B cell (primary cell): ENCODE results near the gene SMARCA4.

Source experiments
- CTCF ChIP-seq: fragments of 200-600 bp; IDR thresholded peaks from one replicate; pipeline ENCODE4 v1.8.0; 2022; ENCODE audit warnings: antibody characterized with exemption, mild to moderate bottlenecking
- EZH2 ChIP-seq: IDR thresholded peaks from 2 replicates; pipeline ENCODE4 v1.6.1; 2012; ENCODE audit warnings: borderline replicate concordance, low read depth, mild to moderate bottlenecking, moderate library complexity, low read length; ENCODE audit not compliant: insufficient read depth, poor library complexity, severe bottlenecking

GRCh38 chr19:11045536-11045935 lies 84.7 kb downstream of the SMARCA4 start:
- no peak for TF ChIP-seq CTCF
- no peak for TF ChIP-seq EZH2
